Panc1 (cell line): ENCODE results near the gene BPGM. TPM values are rescaled to one million over a fixed set of nuclear protein-coding genes. Genes with fewer than 3 reads are reported as not detected.

Source experiments
- ATAC-seq: fragments of 200-7000 bp; cut with Tn5 transposase; 2 replicates; pipeline ENCODE4 v1.9.1; 2020; ENCODE audit warnings: mild to moderate bottlenecking, moderate library complexity
- BruUV-seq: library from RNA; stranded (reverse); fragments of 400-500 nt; replicated peaks from 2 replicates; lab custom pipeline; 2021; lab: Mats Ljungman, UMichigan
- CTCF ChIA-PET: fragments of 300-600 bp; sonication (Branson Sonifier 250); formaldehyde crosslinking; loops from one replicate; lab custom pipeline; 2022; ENCODE audit warnings: antibody characterized with exemption; lab: Charles Lee
- POLR2A ChIA-PET: fragments of 300-600 bp; sonication (Branson Sonifier 250); formaldehyde crosslinking; loops from one replicate; lab custom pipeline; 2022; ENCODE audit warnings: antibody characterized with exemption; lab: Charles Lee
- DNase-seq: peaks from one replicate; pipeline ENCODE4 v3.0.0-alpha.2; 2010; ENCODE audit warnings: low read depth, low spot score
- H3K27ac ChIP-seq: 2 replicates; pipeline ENCODE4 v1.5.1; 2011; ENCODE audit warnings: mild to moderate bottlenecking, low read length, inconsistent platforms
- H3K27me3 ChIP-seq: fragments of 200-500 bp; sonication (Bioruptor generic); 2 replicates; pipeline ENCODE4 v1.6.0; 2014; ENCODE audit warnings: low read length, inconsistent platforms; ENCODE audit not compliant: control insufficient read depth, insufficient read depth
- H3K36me3 ChIP-seq: fragments of 200-500 bp; sonication (Bioruptor generic); 2 replicates; pipeline ENCODE4 v1.5.1; 2014; ENCODE audit warnings: inconsistent platforms, mild to moderate bottlenecking, low read length, moderate library complexity; ENCODE audit not compliant: control insufficient read depth, insufficient read depth
- H3K4me1 ChIP-seq: 2 replicates; pipeline ENCODE4 v1.5.1; 2011; ENCODE audit warnings: inconsistent platforms, mild to moderate bottlenecking, low read length, moderate library complexity; ENCODE audit not compliant: control insufficient read depth, insufficient read depth
- H3K4me3 ChIP-seq, 2 experiments: 2 replicates each; pipeline ENCODE4 v1.5.1; 2011 to 2012; ENCODE audit warnings: low read depth in 2 of 2, low read length in 2 of 2, mild to moderate bottlenecking in 2 of 2, inconsistent platforms in 1 of 2, moderate library complexity in 1 of 2
- H3K9me3 ChIP-seq: fragments of 200-500 bp; sonication (Bioruptor generic); 2 replicates; pipeline ENCODE4 v1.5.1; 2014; ENCODE audit warnings: low read depth, mild to moderate bottlenecking, inconsistent platforms, low read length, moderate library complexity; ENCODE audit not compliant: control insufficient read depth, insufficient read depth
- CTCF ChIP-seq: fragments of 450-650 bp; IDR thresholded peaks from 2 replicates; pipeline ENCODE4 v1.5.1; 2017; ENCODE audit warnings: mild to moderate bottlenecking
- POLR2AphosphoS5 ChIP-seq: IDR thresholded peaks from 2 replicates; pipeline ENCODE4 v1.6.1; 2012; ENCODE audit warnings: mild to moderate bottlenecking, low read depth, low read length, moderate library complexity
- REST ChIP-seq, 2 experiments: IDR thresholded peaks; 2 replicates each; pipeline ENCODE4 v1.6.1; 2011 to 2012; ENCODE audit warnings: low read depth in 2 of 2, control low read depth in 1 of 2, low read length in 1 of 2, mild to moderate bottlenecking in 1 of 2, moderate library complexity in 1 of 2; ENCODE audit not compliant: insufficient read depth in 1 of 2
- SIN3A ChIP-seq: IDR thresholded peaks from 2 replicates; pipeline ENCODE4 v1.6.1; 2012; ENCODE audit warnings: low read depth, mild to moderate bottlenecking, low read length, moderate library complexity, borderline replicate concordance; ENCODE audit not compliant: insufficient read depth
- TCF7L2 ChIP-seq: IDR thresholded peaks from 2 replicates; pipeline ENCODE4 v1.6.1; 2011; ENCODE audit warnings: mild to moderate bottlenecking, low read depth, low read length, inconsistent platforms
- in situ Hi-C: cut with HindIII; loops from 2 replicates; pipeline ENCODE4 v1.10.0; 2016; ENCODE audit warnings: low sequenced_read_pairs, low pct_unique_long_range_greater_than_20kb
- intact Hi-C: fragments of 100-400 bp; cut with micrococcal nuclease; formaldehyde crosslinking; loops from one replicate; pipeline ENCODE4 v1.10.0; 2022; ENCODE audit not compliant: unreplicated experiment
- total RNA-seq: library from RNA; stranded (reverse); gene quantifications from one replicate; pipeline ENCODE4 v1.2.1, GENCODE V29; 2021; ENCODE audit not compliant: unreplicated experiment

BPGM gene
- total RNA-seq, 1 experiment from 2014 or later: 10.7 TPM

- Histone ChIP-seq H3K9me3 (no peaks in the 10 kb centered on the region), H3K27ac (no peak overlapping the region), H3K4me3 (no peak overlapping the region), H3K36me3 (no peaks in the 10 kb centered on the region), H3K27me3 (peaks cover 2% of the 10 kb centered on the region), H3K4me1 (no peaks in the 10 kb centered on the region)
- ChIA-PET CTCF (no interaction called here), POLR2A (no interaction called here)
- DNase-seq: no peak
- ATAC-seq: no peak
- intact Hi-C loops (no loop called here), in situ Hi-C loops (no loop called here)
- BruUV-seq: no TSS peak
- no peak for TF ChIP-seq SIN3A
- no peak for TF ChIP-seq TCF7L2
- no peak for TF ChIP-seq POLR2AphosphoS5
- TF ChIP-seq CTCF: no peak
- TF ChIP-seq REST (IDR thresholded peaks at IDR 0.05; ENCODE audit: insufficient read depth in 1 of 2, low read depth in 2 of 2, low read length in 1 of 2): no peak
These were observed 51.8 kb downstream of the BPGM start for GRCh38 chr7:134698481-134698880.

GRCh38 chr7:134699021-134699818 lies 52.6 kb downstream of the BPGM start:
- Histone ChIP-seq H3K27ac (no peak overlapping the region), H3K4me1 (no peaks in the 10 kb centered on the region), H3K4me3 (no peak overlapping the region), H3K36me3 (no peaks in the 10 kb centered on the region), H3K9me3 (no peaks in the 10 kb centered on the region), H3K27me3 (peaks cover 2% of the 10 kb centered on the region)
- CTCF ChIA-PET: no interaction called here
- in situ Hi-C loops: no loop called here
- no peak for TF ChIP-seq TCF7L2
- TF ChIP-seq SIN3A: no peak
- no peak for TF ChIP-seq CTCF
- no peak for TF ChIP-seq REST (IDR thresholded peaks at IDR 0.05; ENCODE audit: insufficient read depth in 1 of 2, low read depth in 2 of 2, low read length in 1 of 2)
- BruUV-seq: no TSS peak
- intact Hi-C loops: no loop called here
- DNase-seq: no peak
- POLR2A ChIA-PET: no interaction called here
- ATAC-seq: no peak
